OCI-LY3 (cell line): ENCODE results near the gene SYTL3.

ENCODE experiments used
- H2AFZ ChIP-seq: fragments of 200-600, 300-600 bp; shearing (Covaris generic); 2 replicates; pipeline ENCODE4 v1.6.0; 2014; ENCODE audit warnings: antibody characterized with exemption, low read depth, low read length
- H3K27ac ChIP-seq: fragments of 200-600, 300-600 bp; sonication (generic); 2 replicates; pipeline ENCODE4 v1.5.1; 2014; ENCODE audit warnings: mild to moderate bottlenecking, low read length, moderate library complexity, mixed read lengths
- H3K27me3 ChIP-seq: fragments of 200-600, 300-600 bp; sonication (generic); 2 replicates; pipeline ENCODE4 v1.6.1; 2014; ENCODE audit warnings: low read depth, low read length, mixed read lengths
- H3K36me3 ChIP-seq: fragments of 200-600, 300-600 bp; sonication (generic); replicated peaks from 2 replicates; pipeline ENCODE3; 2014; ENCODE audit warnings: low read depth, low read length, mixed read lengths
- H3K4me1 ChIP-seq: fragments of 300-600, 200-600 bp; sonication (generic); 2 replicates; pipeline ENCODE4 v1.6.1; 2014; ENCODE audit warnings: low read length, mixed read lengths
- H3K4me2 ChIP-seq: fragments of 200-600, 300-600 bp; sonication (generic); 2 replicates; pipeline ENCODE4 v1.6.1; 2014; ENCODE audit warnings: low read length, mixed read lengths
- H3K4me3 ChIP-seq: fragments of 300-600, 200-600 bp; sonication (generic); 2 replicates; pipeline ENCODE4 v1.5.1; 2014; ENCODE audit warnings: antibody characterized with exemption, mild to moderate bottlenecking, low read length, moderate library complexity
- H3K79me2 ChIP-seq: fragments of 300-600, 200-600 bp; shearing (Covaris generic); 2 replicates; pipeline ENCODE4 v1.6.1; 2014; ENCODE audit warnings: mild to moderate bottlenecking, low read length, mixed read lengths
- H3K9ac ChIP-seq: fragments of 300-600, 200-600 bp; shearing (Covaris generic); 2 replicates; pipeline ENCODE4 v1.6.0; 2014; ENCODE audit warnings: mild to moderate bottlenecking, low read length, moderate library complexity
- H3K9me3 ChIP-seq: fragments of 200-600, 300-600 bp; shearing (Covaris generic); 2 replicates; pipeline ENCODE4 v1.6.1; 2014; ENCODE audit warnings: low read length, mixed read lengths; ENCODE audit not compliant: insufficient read depth
- H4K20me1 ChIP-seq: fragments of 200-600, 300-600 bp; sonication (generic); 2 replicates; pipeline ENCODE4 v1.6.1; 2016; ENCODE audit warnings: low read length, mixed read lengths; ENCODE audit not compliant: insufficient read depth
- EZH2phosphoT487 ChIP-seq: fragments of 200-600 bp; shearing (Covaris generic); IDR thresholded peaks from 2 replicates; pipeline ENCODE4 v1.6.1; 2018; ENCODE audit warnings: antibody characterized with exemption, mixed run types, low read depth
- TF ChIP-seq, protein P1 (sequence below): fragments of 200-600, 300-600 bp; sonication (generic); IDR thresholded peaks from 2 replicates; pipeline ENCODE4 v1.5.1; 2014; ENCODE audit warnings: antibody characterized with exemption, low read length, low read depth

Gene SYTL3

DNA sequence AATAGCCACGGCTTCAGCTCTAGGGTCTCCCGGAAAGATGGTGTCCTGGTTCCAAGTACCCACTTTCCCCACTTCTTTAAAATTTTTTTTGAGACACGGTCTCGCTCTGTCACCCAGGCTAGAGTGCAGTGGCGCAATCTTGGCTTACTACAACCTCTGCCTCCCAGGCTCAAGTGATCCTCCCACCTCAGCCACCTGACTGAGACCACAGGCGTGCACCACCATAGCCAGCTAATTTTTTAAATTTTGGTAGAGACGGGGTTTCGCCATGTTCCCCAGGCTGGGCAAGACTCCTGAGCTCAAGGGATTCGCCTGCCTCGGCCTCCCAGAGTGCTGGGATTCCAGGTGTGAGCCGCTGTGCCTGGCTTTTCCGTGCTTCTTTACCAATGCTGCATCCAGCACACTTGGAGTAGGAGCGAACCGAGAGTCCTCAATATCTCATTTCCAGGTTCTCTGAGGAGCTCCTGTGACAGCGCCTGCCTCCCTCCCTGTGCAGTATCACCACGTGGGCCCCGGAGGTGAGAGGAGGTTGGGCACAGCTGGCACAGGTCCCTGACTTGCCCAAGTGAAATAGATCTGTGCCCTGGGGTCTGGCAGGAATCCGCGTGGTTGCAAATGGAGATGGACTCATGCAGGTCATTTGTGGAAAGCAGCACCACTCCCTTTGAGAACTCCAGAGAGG lies 132.0 kb downstream of the SYTL3 start:
- H3K27ac ChIP-seq, result no peak overlapping the region
- H3K9me3 ChIP-seq, result no peaks in the 10 kb centered on the region
- no peak overlapping the region for H3K9ac ChIP-seq
- no peak overlapping the region for H3K4me2 ChIP-seq
- H3K4me3 ChIP-seq, result no peak overlapping the region
- no peaks in the 10 kb centered on the region for H3K4me1 ChIP-seq
- H2AFZ ChIP-seq, result no peak overlapping the region
- H4K20me1 ChIP-seq, result peaks cover 2% of the 10 kb centered on the region
- no peak for TF ChIP-seq EZH2phosphoT487
- H3K79me2 ChIP-seq, result peaks cover 7% of the 10 kb centered on the region; the same call in 1 of the 2 replicates
- H3K27me3 ChIP-seq, result no peaks in the 10 kb centered on the region
- H3K36me3 ChIP-seq, result peaks cover 61% of the 10 kb centered on the region

DNA sequence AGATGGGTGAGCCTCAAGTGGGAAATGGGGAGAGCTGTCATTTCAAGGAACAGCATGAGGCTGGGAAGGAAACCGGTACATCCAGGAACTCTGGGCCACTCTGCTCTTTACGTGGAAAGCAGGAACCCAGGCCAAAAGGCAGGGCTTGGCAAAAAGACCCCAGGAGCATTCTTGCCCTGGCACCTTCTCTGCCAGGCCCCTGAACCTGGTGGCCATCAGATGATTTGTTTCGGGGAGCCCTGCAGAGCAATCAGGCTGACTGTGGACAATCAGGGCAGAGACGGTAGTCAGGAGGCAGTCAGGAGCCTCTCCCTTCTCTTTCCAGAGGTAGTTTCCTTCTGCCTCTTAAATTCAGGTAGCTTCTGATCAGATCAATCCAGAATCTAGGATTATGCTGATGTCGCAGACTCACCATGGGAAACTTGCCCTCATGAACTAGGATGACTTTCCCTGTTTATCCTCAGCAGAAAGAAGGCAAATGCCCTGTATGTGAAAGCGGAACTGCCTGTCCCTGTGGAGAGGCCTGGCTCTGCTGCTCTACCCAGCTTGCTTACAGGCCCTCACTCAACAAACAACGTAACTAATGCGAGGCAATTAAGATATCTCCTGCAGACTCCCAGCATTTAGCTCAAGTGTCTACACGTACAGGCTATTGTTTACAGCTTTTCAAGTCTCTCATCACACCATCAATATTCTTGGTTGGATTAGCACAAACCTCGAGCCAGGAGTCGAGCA lies 132.7 kb downstream of the SYTL3 start:
- Histone ChIP-seq H3K36me3 (peaks cover 62% of the 10 kb centered on the region), H3K79me2 (0 out of 2 replicates have a peak, but pooled peaks cover under 1% of the 10 kb centered on the region), H3K4me3 (no peak overlapping the region), H3K4me2 (no peak overlapping the region), H3K27ac (no peak overlapping the region), H2AFZ (no peak overlapping the region), H3K27me3 (no peaks in the 10 kb centered on the region), H3K9ac (no peak overlapping the region), H4K20me1 (peaks cover 8% of the 10 kb centered on the region), H3K9me3 (no peaks in the 10 kb centered on the region), H3K4me1 (no peaks in the 10 kb centered on the region)
- TF ChIP-seq EZH2phosphoT487, result no peak
- TF ChIP-seq, protein P1, sequence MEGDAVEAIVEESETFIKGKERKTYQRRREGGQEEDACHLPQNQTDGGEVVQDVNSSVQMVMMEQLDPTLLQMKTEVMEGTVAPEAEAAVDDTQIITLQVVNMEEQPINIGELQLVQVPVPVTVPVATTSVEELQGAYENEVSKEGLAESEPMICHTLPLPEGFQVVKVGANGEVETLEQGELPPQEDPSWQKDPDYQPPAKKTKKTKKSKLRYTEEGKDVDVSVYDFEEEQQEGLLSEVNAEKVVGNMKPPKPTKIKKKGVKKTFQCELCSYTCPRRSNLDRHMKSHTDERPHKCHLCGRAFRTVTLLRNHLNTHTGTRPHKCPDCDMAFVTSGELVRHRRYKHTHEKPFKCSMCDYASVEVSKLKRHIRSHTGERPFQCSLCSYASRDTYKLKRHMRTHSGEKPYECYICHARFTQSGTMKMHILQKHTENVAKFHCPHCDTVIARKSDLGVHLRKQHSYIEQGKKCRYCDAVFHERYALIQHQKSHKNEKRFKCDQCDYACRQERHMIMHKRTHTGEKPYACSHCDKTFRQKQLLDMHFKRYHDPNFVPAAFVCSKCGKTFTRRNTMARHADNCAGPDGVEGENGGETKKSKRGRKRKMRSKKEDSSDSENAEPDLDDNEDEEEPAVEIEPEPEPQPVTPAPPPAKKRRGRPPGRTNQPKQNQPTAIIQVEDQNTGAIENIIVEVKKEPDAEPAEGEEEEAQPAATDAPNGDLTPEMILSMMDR, result no peak

DNA sequence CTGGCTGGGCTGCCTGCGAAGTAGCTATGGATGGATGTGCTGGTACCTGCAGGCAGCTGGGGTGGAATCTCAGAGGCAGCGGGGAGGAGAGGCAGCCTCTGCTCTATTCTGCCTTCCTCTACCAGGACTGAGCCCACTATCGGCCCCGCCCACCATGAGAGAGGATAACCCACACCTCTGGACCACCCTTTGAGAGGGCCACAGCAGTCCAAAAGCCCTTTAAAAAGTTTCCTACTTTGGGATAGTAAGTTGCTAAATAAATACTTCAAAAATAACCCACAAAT lies 133.3 kb downstream of the SYTL3 start:
- no peaks in the 10 kb centered on the region for H3K9me3 ChIP-seq
- H3K9ac ChIP-seq, result no peak overlapping the region
- peaks cover 65% of the 10 kb centered on the region for H3K36me3 ChIP-seq
- H3K4me1 ChIP-seq, result no peaks in the 10 kb centered on the region
- H3K79me2 ChIP-seq, result no peaks in the 10 kb centered on the region
- H2AFZ ChIP-seq, result no peak overlapping the region
- peaks cover 8% of the 10 kb centered on the region; the same call in 1 of the 2 replicates for H4K20me1 ChIP-seq
- TF ChIP-seq, protein P1, result no peak
- TF ChIP-seq EZH2phosphoT487, result no peak
- H3K27ac ChIP-seq, result no peak overlapping the region
- no peak overlapping the region for H3K4me2 ChIP-seq
- H3K27me3 ChIP-seq, result no peaks in the 10 kb centered on the region
- H3K4me3 ChIP-seq, result no peak overlapping the region

DNA sequence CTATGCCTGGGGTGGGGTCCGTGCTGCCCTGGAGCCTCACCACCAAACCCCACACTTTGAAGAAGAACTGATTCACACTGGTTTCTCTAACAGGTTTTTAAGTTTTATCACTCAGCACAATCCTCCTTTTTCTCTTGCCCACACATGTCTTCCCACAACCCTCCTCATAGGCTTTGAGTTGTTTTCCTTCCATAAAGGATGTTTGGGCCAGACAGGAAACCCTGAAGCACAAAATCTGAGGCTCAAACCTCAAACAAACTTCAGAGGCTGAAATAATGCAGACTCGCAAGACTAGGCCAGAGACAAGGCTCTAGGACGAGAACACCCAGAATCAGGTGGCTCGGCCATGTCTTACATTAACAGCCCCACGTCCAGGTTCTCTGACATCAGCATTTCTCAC lies 134.0 kb downstream of the SYTL3 start:
- Histone ChIP-seq H3K27me3 (no peaks in the 10 kb centered on the region), H3K4me2 (no peak overlapping the region), H3K36me3 (peaks cover 60% of the 10 kb centered on the region)

More for the DNA sequence above, 134.0 kb downstream of the SYTL3 start:
- Histone ChIP-seq H3K9ac (no peak overlapping the region), H3K9me3 (no peaks in the 10 kb centered on the region), H2AFZ (no peak overlapping the region), H3K79me2 (no peaks in the 10 kb centered on the region), H4K20me1 (peaks cover 11% of the 10 kb centered on the region; the same call in 1 of the 2 replicates), H3K4me1 (no peaks in the 10 kb centered on the region), H3K4me3 (no peak overlapping the region), H3K27ac (no peak overlapping the region)
- TF ChIP-seq EZH2phosphoT487, result no peak
- TF ChIP-seq, protein P1, result no peak
